Liver (tissue), 9 donors: ENCODE data around the gene AGPAT4. TPM values are rescaled to one million over a fixed set of nuclear protein-coding genes. Genes with fewer than 3 reads are reported as not detected.

Source experiments
- DNase-seq: peaks from one replicate; pipeline ENCODE4 v3.0.0-alpha.2; 2017; ENCODE audit warnings: low spot score
- H3K27ac ChIP-seq, 2 donors: one replicate each; pipeline ENCODE4 v1.7.0; 2013; ENCODE audit warnings: inconsistent platforms in 2 of 2, low read length in 2 of 2, control low read depth in 1 of 2, low read depth in 1 of 2, mild to moderate bottlenecking in 1 of 2
- H3K27me3 ChIP-seq, 4 donors: one replicate each; pipeline versions ENCODE4 v1.6.1 to v1.7.0; 2013; ENCODE audit warnings: low read length in 3 of 4, inconsistent platforms in 1 of 4, mild to moderate bottlenecking in 1 of 4, moderate library complexity in 1 of 4; ENCODE audit not compliant: control insufficient read depth in 4 of 4, insufficient read depth in 4 of 4
- H3K36me3 ChIP-seq, 4 donors: one replicate each; pipeline versions ENCODE4 v1.6.1 to v1.7.0; 2013; ENCODE audit warnings: low read length in 3 of 4, mild to moderate bottlenecking in 3 of 4, low read depth in 1 of 4, moderate library complexity in 1 of 4; ENCODE audit not compliant: control insufficient read depth in 4 of 4, insufficient read depth in 3 of 4
- H3K4me1 ChIP-seq, 4 donors: one replicate each; pipeline versions ENCODE4 v1.6.1 to v1.7.0; 2013; ENCODE audit warnings: low read length in 3 of 4, mild to moderate bottlenecking in 3 of 4, moderate library complexity in 1 of 4; ENCODE audit not compliant: control insufficient read depth in 4 of 4, insufficient read depth in 4 of 4
- H3K4me3 ChIP-seq, 3 donors: one replicate each; pipeline versions ENCODE4 v1.6.1 to v1.7.0; 2013; ENCODE audit warnings: low read length in 3 of 3, control low read depth in 1 of 3, low read depth in 1 of 3, mild to moderate bottlenecking in 1 of 3
- H3K9ac ChIP-seq, 2 donors: one replicate each; pipeline ENCODE4 v1.7.0; 2013; ENCODE audit warnings: low read length in 2 of 2, mild to moderate bottlenecking in 2 of 2, moderate library complexity in 2 of 2, control low read depth in 1 of 2, low read depth in 1 of 2
- H3K9me3 ChIP-seq, 4 donors: one replicate each; pipeline versions ENCODE4 v1.6.1 to v1.7.0; 2013; ENCODE audit warnings: low read length in 3 of 4; ENCODE audit not compliant: control insufficient read depth in 4 of 4
- EGR1 ChIP-seq, 2 donors: IDR thresholded peaks; 2 replicates each; pipeline ENCODE4 v1.6.1; 2016 to 2018; ENCODE audit warnings: antibody characterized with exemption in 2 of 2, low read depth in 2 of 2
- FOXA2 ChIP-seq: IDR thresholded peaks from 2 replicates; pipeline ENCODE4 v1.6.1; 2016; ENCODE audit warnings: antibody characterized with exemption
- GABPA ChIP-seq, 2 donors: IDR thresholded peaks in 1 of 2; conservative IDR thresholded peaks in 1 of 2; 2 replicates each; pipeline ENCODE4 v1.6.1; 2016; ENCODE audit warnings: antibody characterized with exemption in 2 of 2, mild to moderate bottlenecking in 1 of 2, moderate library complexity in 1 of 2
- HNF4G ChIP-seq: IDR thresholded peaks from 2 replicates; pipeline ENCODE4 v1.6.1; 2016; ENCODE audit warnings: antibody characterized with exemption
- JUND ChIP-seq, 2 donors: IDR thresholded peaks; 2 replicates each; pipeline ENCODE4 v1.6.1; 2016; ENCODE audit warnings: antibody characterized with exemption in 2 of 2
- NR2F2 ChIP-seq: IDR thresholded peaks from 2 replicates; pipeline ENCODE4 v1.6.1; 2016; ENCODE audit warnings: antibody characterized with exemption
- SP1 ChIP-seq: IDR thresholded peaks from 2 replicates; pipeline ENCODE4 v1.6.1; 2018; ENCODE audit warnings: antibody characterized with exemption, mild to moderate bottlenecking
- TAF1 ChIP-seq: conservative IDR thresholded peaks from 2 replicates; pipeline ENCODE4 v1.6.1; 2016; ENCODE audit warnings: antibody characterized with exemption, mild to moderate bottlenecking
- WGBS: extraction: QIAGEN DNeasy Blood & Tissue Kit; methylation state at CpG from one replicate; pipeline ENCODE4 v1.1.7; 2013; 5-methylcytosine and 5-hydroxymethylcytosine counted together
- polyA plus RNA-seq, 2 donors: library from polyadenylated mRNA; stranded (reverse) in 1 of 2; unstranded in 1 of 2; fragments of 200-250 nt in 1 of 2; fragments of >200 nt in 1 of 2; fragmentation: Nextera tagmentation in 1 of 2; extraction: Ambion mirVana in 1 of 2; gene quantifications; one replicate each; pipeline versions ENCODE4 v1.2.1 to v1.2.3, GENCODE V29; 2013 to 2015
- total RNA-seq, 2 donors: library from RNA; depleted of rRNA; stranded (reverse); fragments of >200 nt; gene quantifications; one replicate each; pipeline ENCODE4 v1.2.3, GENCODE V29; 2014
- TF ChIP-seq, protein P1 (sequence below): IDR thresholded peaks from 2 replicates; pipeline ENCODE4 v1.6.1; 2016; ENCODE audit warnings: antibody characterized with exemption
- TF ChIP-seq, protein P2 (sequence below): IDR thresholded peaks from 2 replicates; pipeline ENCODE4 v1.6.1; 2016; ENCODE audit warnings: antibody characterized with exemption
- TF ChIP-seq, protein P3 (sequence below): fragments of 150-350 bp; IDR thresholded peaks from 2 replicates; pipeline ENCODE4 v1.5.1; 2017; ENCODE audit warnings: improper control_type of control experiment, low read depth, low read length; ENCODE audit not compliant: missing input control
- TF ChIP-seq, protein P4 (sequence below): IDR thresholded peaks from 2 replicates; pipeline ENCODE4 v1.6.1; 2016; ENCODE audit warnings: antibody characterized with exemption
- donor health status: healthy.
- donor health status: healthy.
- donor health status: healthy.
- donor health status: healthy.
- donor health status: healthy.

Gene AGPAT4
- total and polyA plus RNA-seq, 4 donors, result 0.44 to 17.5 (median 0.69) TPM

DNA sequence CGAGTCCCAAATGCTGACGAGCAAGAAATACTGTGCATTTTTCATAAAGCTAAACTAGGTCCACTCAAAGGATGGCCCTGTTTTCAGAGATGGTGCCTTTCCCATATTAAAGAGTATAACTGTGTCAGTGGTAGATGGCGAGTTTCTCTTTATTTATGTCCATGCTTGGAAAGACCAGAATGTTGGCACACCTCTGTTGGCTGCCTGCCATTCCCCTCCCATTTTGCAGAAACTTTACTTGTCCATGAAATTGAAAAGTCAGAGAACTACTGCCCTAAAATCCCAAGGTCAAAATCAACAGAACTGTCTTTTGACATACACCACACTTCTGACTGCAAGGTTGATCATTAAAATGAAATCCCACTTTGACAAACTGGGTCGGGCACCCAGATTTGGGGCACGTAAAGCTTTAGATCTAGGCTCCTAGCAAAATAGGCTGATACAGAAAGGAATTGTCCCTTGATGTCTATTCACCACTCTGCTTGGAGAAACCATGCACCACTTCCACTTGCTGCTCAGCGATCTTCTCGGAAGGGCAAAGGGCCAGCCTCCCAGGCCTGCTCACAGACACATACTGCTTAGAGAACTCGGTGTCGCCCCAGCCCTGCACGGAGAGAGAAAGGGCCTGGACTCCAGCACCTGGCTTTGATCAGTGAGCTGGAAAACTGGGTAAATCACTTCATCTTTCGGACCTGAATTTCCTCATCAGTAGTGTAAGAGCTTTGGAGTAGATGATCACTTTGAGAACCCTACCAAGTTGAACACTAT is 130.0 kb downstream of the AGPAT4 start (continued):
- TF ChIP-seq GABPA (IDR thresholded peaks at IDR 0.05 in 1 of 2, conservative IDR thresholded peaks at IDR 0.05 in 1 of 2) (no peak), TAF1 (no peak), HNF4G (no peak), NR2F2 (no peak), FOXA2 (no peak), JUND (IDR thresholded peaks at IDR 0.05) (no peak)
- TF ChIP-seq, protein P1, sequence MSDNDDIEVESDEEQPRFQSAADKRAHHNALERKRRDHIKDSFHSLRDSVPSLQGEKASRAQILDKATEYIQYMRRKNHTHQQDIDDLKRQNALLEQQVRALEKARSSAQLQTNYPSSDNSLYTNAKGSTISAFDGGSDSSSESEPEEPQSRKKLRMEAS, result no peak
- TF ChIP-seq, protein P2, sequence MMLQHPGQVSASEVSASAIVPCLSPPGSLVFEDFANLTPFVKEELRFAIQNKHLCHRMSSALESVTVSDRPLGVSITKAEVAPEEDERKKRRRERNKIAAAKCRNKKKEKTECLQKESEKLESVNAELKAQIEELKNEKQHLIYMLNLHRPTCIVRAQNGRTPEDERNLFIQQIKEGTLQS, result no peak
- TF ChIP-seq, protein P3, sequence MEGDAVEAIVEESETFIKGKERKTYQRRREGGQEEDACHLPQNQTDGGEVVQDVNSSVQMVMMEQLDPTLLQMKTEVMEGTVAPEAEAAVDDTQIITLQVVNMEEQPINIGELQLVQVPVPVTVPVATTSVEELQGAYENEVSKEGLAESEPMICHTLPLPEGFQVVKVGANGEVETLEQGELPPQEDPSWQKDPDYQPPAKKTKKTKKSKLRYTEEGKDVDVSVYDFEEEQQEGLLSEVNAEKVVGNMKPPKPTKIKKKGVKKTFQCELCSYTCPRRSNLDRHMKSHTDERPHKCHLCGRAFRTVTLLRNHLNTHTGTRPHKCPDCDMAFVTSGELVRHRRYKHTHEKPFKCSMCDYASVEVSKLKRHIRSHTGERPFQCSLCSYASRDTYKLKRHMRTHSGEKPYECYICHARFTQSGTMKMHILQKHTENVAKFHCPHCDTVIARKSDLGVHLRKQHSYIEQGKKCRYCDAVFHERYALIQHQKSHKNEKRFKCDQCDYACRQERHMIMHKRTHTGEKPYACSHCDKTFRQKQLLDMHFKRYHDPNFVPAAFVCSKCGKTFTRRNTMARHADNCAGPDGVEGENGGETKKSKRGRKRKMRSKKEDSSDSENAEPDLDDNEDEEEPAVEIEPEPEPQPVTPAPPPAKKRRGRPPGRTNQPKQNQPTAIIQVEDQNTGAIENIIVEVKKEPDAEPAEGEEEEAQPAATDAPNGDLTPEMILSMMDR, result no peak

DNA sequence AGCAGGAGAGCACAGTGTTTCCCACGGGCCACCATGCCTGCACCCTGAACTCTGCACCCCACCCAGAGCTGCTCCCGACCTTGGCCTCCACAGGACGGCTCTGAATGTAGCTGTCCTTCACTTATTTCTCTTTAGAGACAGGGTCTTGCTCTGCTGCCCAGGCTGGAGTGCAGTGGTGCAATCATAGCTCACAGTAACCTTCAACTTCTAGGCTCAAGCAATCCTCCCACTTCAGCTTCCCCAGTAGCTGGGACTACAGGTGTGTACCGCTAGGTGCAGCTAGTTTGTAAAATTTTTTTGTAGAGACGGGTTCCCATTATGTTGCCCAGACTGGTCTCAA is 130.9 kb downstream of the AGPAT4 start:
- H3K36me3 ChIP-seq, result no peaks in the 10 kb centered on the region

More for the DNA sequence above, 130.9 kb downstream of the AGPAT4 start:
- H3K27me3 ChIP-seq, result no peaks in the 10 kb centered on the region
- no peak for DNase-seq
- H3K9me3 ChIP-seq, result no peaks in the 10 kb centered on the region
- TF ChIP-seq, protein P1, result no peak
- TF ChIP-seq, protein P3, result no peak
- TF ChIP-seq EGR1 (IDR thresholded peaks at IDR 0.05; ENCODE audit: low read depth in 2 of 2) (no peak), TAF1 (no peak), HNF4G (no peak), SP1 (no peak)
- TF ChIP-seq, protein P4, sequence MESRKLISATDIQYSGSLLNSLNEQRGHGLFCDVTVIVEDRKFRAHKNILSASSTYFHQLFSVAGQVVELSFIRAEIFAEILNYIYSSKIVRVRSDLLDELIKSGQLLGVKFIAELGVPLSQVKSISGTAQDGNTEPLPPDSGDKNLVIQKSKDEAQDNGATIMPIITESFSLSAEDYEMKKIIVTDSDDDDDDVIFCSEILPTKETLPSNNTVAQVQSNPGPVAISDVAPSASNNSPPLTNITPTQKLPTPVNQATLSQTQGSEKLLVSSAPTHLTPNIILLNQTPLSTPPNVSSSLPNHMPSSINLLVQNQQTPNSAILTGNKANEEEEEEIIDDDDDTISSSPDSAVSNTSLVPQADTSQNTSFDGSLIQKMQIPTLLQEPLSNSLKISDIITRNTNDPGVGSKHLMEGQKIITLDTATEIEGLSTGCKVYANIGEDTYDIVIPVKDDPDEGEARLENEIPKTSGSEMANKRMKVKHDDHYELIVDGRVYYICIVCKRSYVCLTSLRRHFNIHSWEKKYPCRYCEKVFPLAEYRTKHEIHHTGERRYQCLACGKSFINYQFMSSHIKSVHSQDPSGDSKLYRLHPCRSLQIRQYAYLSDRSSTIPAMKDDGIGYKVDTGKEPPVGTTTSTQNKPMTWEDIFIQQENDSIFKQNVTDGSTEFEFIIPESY, result no peak
- no peak overlapping the region for H3K27ac ChIP-seq
- 96% methylated on average over 5 of the region's 5 CpGs for WGBS
- peaks cover 0 to 5% (median 0%) of the 10 kb centered on the region in 4 donors for H3K4me1 ChIP-seq
- H3K4me3 ChIP-seq, result no peak overlapping the region
- H3K9ac ChIP-seq, result no peak overlapping the region
